Measurements from ENCODE around the gene ANKRD44.
A peak's percentile ranks its signal among the peaks of the same experiment; 100 is the strongest.
"Not testable (repeated sequence)": the region's sequence is repeated elsewhere in the genome, so short reads cannot be mapped to it uniquely, and the experiment has no call there.

The ANKRD44 gene

DNA sequence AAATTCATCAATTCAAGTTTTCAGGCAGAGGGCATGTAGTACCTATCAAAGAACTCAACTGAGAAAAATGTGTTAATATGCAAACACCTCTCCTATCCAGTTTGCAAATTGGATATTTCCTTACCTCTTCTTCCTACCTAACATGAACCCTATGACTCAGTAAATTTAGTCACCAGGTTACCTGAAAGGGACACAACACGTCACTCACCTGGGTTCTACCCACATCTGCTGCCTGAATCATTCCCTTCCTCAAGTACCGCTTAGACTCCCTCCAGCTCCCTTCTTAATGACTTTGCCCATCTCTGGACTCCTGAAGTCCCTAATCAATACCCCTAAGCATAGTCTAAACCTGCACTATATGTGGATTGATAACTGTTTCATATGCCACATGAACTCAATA, 10.4 kb downstream of the ANKRD44 start:
- no peak overlapping the region for H3K9ac ChIP-seq (ENCODE audit: low read depth, low read length)
- H3K4me3 ChIP-seq (ENCODE audit: low read length), result no peak overlapping the region
- no peaks in the 10 kb centered on the region for H3K4me1 ChIP-seq (ENCODE audit: control insufficient read depth, insufficient read depth, low read length)
- no peak overlapping the region for H3K4me2 ChIP-seq (ENCODE audit: low read length)
- H3K36me3 ChIP-seq (ENCODE audit: insufficient read depth, low read length), result no peaks in the 10 kb centered on the region
- H3K27me3 ChIP-seq (ENCODE audit: control insufficient read depth, insufficient read depth, low read length), result no peaks in the 10 kb centered on the region
- H3K9me3 ChIP-seq (replicated peaks; ENCODE audit: low read length), result no peaks in the 10 kb centered on the region

GRCh38 chr2:197298609-197299008, 12.0 kb downstream of the ANKRD44 start:
- no peaks in the 10 kb centered on the region for H3K9me3 ChIP-seq (replicated peaks; ENCODE audit: low read length)
- H3K4me2 ChIP-seq (ENCODE audit: low read length), result no peak overlapping the region
- no peak overlapping the region for H3K9ac ChIP-seq (ENCODE audit: low read depth, low read length)
- no peaks in the 10 kb centered on the region for H3K4me1 ChIP-seq (ENCODE audit: control insufficient read depth, insufficient read depth, low read length)
- H3K27me3 ChIP-seq (ENCODE audit: control insufficient read depth, insufficient read depth, low read length), result no peaks in the 10 kb centered on the region
- no peak overlapping the region for H3K4me3 ChIP-seq (ENCODE audit: low read length)
- H3K36me3 ChIP-seq (ENCODE audit: insufficient read depth, low read length), result no peaks in the 10 kb centered on the region

GRCh38 chr2:197297772-197298318, 12.7 kb downstream of the ANKRD44 start:
- H3K9ac ChIP-seq (ENCODE audit: low read depth, low read length), result no peak overlapping the region
- H3K27me3 ChIP-seq (ENCODE audit: control insufficient read depth, insufficient read depth, low read length), result no peaks in the 10 kb centered on the region
- no peaks in the 10 kb centered on the region for H3K9me3 ChIP-seq (replicated peaks; ENCODE audit: low read length)
- H3K4me2 ChIP-seq (ENCODE audit: low read length), result no peak overlapping the region
- H3K36me3 ChIP-seq (ENCODE audit: insufficient read depth, low read length), result no peaks in the 10 kb centered on the region
- H3K4me3 ChIP-seq (ENCODE audit: low read length), result no peak overlapping the region
- peaks cover 4% of the 10 kb centered on the region for H3K4me1 ChIP-seq (ENCODE audit: control insufficient read depth, insufficient read depth, low read length)

GRCh38 chr2:197297266-197297665, 13.3 kb downstream of the ANKRD44 start:
- no peak overlapping the region for H3K4me2 ChIP-seq (ENCODE audit: low read length)
- no peaks in the 10 kb centered on the region for H3K27me3 ChIP-seq (ENCODE audit: control insufficient read depth, insufficient read depth, low read length)
- H3K4me1 ChIP-seq (ENCODE audit: control insufficient read depth, insufficient read depth, low read length), result peaks cover 8% of the 10 kb centered on the region
- no peaks in the 10 kb centered on the region for H3K9me3 ChIP-seq (replicated peaks; ENCODE audit: low read length)
- H3K4me3 ChIP-seq (ENCODE audit: low read length), result no peak overlapping the region
- H3K36me3 ChIP-seq (ENCODE audit: insufficient read depth, low read length), result no peaks in the 10 kb centered on the region
- H3K9ac ChIP-seq (ENCODE audit: low read depth, low read length), result no peak overlapping the region

DNA sequence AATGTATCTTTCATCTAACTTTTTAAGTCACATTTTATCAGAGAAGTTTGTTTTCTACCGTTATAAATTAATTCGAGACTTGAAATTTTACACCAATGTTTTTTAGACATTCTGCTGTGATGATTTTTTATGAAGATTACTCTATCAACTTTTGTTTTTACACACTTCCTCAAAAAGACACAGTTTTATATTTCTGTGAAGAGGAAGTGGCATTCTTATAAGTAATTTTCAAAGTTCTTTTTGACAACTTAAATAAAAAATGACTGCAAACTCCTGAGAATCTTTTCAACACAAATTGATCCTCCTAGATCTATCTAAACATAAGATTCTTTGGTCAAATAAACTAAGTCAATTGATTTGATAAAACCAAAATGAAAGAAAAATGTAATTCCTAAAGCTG, 13.7 kb downstream of the ANKRD44 start:
- Histone ChIP-seq H3K4me3 (ENCODE audit: low read length) (no peak overlapping the region), H3K36me3 (ENCODE audit: insufficient read depth, low read length) (no peaks in the 10 kb centered on the region), H3K9ac (ENCODE audit: low read depth, low read length) (no peak overlapping the region), H3K4me2 (ENCODE audit: low read length) (no peak overlapping the region), H3K9me3 (replicated peaks; ENCODE audit: low read length) (no peaks in the 10 kb centered on the region), H3K27me3 (ENCODE audit: control insufficient read depth, insufficient read depth, low read length) (no peaks in the 10 kb centered on the region), H3K4me1 (ENCODE audit: control insufficient read depth, insufficient read depth, low read length) (peaks cover 8% of the 10 kb centered on the region)

GRCh38 chr2:197294260-197294659, 16.3 kb downstream of the ANKRD44 start:
- H3K36me3 ChIP-seq (ENCODE audit: insufficient read depth, low read length), result no peaks in the 10 kb centered on the region
- no peak overlapping the region for H3K4me2 ChIP-seq (ENCODE audit: low read length)
- H3K4me1 ChIP-seq (ENCODE audit: control insufficient read depth, insufficient read depth, low read length), result peaks cover 8% of the 10 kb centered on the region
- H3K9me3 ChIP-seq (replicated peaks; ENCODE audit: low read length), result no peaks in the 10 kb centered on the region
- H3K4me3 ChIP-seq (ENCODE audit: low read length), result no peak overlapping the region
- H3K27me3 ChIP-seq (ENCODE audit: control insufficient read depth, insufficient read depth, low read length), result no peaks in the 10 kb centered on the region
- H3K9ac ChIP-seq (ENCODE audit: low read depth, low read length), result no peak overlapping the region

DNA sequence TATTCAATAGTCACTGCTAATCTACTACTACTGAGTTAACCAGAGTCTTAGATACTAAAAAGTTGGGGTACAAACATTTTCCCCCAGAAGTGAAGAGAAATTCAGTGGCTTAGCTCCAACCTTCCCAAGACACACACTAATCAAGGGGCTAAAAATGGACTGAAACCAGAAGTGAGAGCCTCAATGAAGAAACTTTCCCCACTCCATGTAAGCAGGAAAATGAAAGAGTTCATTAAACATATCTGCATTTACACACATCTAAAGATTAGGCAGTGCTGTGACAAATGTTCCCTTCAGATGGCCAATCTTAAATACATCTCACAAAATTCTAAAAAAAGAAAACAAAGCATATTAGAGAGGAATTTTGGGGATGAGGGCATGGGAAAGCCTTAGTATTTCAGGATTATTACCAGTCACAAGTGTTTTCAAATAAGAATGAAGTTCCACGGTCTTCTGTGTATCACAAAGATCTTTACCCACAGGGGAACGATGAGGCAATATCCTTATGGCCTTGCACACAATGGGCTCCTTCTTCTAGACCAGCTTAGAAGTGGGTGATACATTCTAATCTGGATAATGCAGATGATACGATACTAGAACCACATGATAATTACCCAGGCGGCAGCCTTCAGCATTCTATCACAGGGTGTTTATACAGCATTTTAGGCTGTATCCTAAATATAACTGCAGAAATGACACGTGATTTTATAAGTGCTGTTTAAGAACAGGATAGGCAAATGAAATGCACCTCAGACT, 17.1 kb downstream of the ANKRD44 start:
- Histone ChIP-seq H3K27me3 (ENCODE audit: control insufficient read depth, insufficient read depth, low read length) (no peaks in the 10 kb centered on the region), H3K4me3 (ENCODE audit: low read length) (no peak overlapping the region), H3K4me1 (ENCODE audit: control insufficient read depth, insufficient read depth, low read length) (peaks cover 8% of the 10 kb centered on the region), H3K36me3 (ENCODE audit: insufficient read depth, low read length) (no peaks in the 10 kb centered on the region), H3K4me2 (ENCODE audit: low read length) (no peak overlapping the region), H3K9ac (ENCODE audit: low read depth, low read length) (no peak overlapping the region), H3K9me3 (replicated peaks; ENCODE audit: low read length) (no peaks in the 10 kb centered on the region)

- H3K36me3 ChIP-seq (ENCODE audit: insufficient read depth, low read length), result no peaks in the 10 kb centered on the region
- no peak overlapping the region for H3K4me2 ChIP-seq (ENCODE audit: low read length)
- H3K9me3 ChIP-seq (replicated peaks; ENCODE audit: low read length), result no peaks in the 10 kb centered on the region
- no peaks in the 10 kb centered on the region for H3K27me3 ChIP-seq (ENCODE audit: control insufficient read depth, insufficient read depth, low read length)
- H3K4me1 ChIP-seq (ENCODE audit: control insufficient read depth, insufficient read depth, low read length), result peaks cover 9% of the 10 kb centered on the region
- H3K4me3 ChIP-seq (ENCODE audit: low read length), result no peak overlapping the region
- H3K9ac ChIP-seq (ENCODE audit: low read depth, low read length), result no peak overlapping the region
Measured at GRCh38 chr2:197292619-197293018, 18.0 kb downstream of the ANKRD44 start.

- H3K36me3 ChIP-seq (ENCODE audit: insufficient read depth, low read length); H3K9ac ChIP-seq (ENCODE audit: low read depth, low read length); H3K9me3 ChIP-seq (replicated peaks; ENCODE audit: low read length); H3K4me3 ChIP-seq (ENCODE audit: low read length); H3K27me3 ChIP-seq (ENCODE audit: control insufficient read depth, insufficient read depth, low read length): not testable (repeated sequence)
- Histone ChIP-seq H3K4me1 (ENCODE audit: control insufficient read depth, insufficient read depth, low read length) (peaks cover 10% of the 10 kb centered on the region), H3K4me2 (ENCODE audit: low read length) (peak overlapping the region; percentile 57)
Measured at GRCh38 chr2:197287596-197287932, 23.0 kb downstream of the ANKRD44 start.

GRCh38 chr2:197286805-197287595, 23.6 kb downstream of the ANKRD44 start:
- H3K36me3 ChIP-seq (ENCODE audit: insufficient read depth, low read length), result no peaks in the 10 kb centered on the region
- peaks cover 9% of the 10 kb centered on the region for H3K4me1 ChIP-seq (ENCODE audit: control insufficient read depth, insufficient read depth, low read length)
- no peaks in the 10 kb centered on the region for H3K9me3 ChIP-seq (replicated peaks; ENCODE audit: low read length)
- H3K9ac ChIP-seq (ENCODE audit: low read depth, low read length), result no peak overlapping the region
- peak overlapping the region; percentile 57 for H3K4me2 ChIP-seq (ENCODE audit: low read length)
- H3K4me3 ChIP-seq (ENCODE audit: low read length), result no peak overlapping the region
- no peaks in the 10 kb centered on the region for H3K27me3 ChIP-seq (ENCODE audit: control insufficient read depth, insufficient read depth, low read length)

DNA sequence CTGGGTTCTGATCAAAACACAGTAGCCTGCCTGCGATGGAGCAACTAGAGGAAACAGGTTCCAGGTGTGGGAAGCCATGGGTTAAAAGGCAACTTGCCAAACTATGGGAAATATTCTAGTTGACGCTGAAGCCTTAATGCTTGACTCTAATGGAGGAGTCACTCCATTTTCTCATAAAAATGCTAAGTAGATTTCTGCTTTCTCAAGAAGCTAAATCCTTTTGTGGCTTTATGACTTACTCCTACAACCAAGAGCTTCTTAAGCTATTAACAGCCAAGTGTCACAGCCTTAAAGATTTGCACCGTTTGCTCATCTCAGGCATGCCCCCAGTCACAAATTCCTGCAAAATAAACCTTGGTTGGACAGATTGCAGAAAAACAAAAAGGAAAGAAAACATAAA, 25.2 kb downstream of the ANKRD44 start:
- H3K4me2 ChIP-seq (ENCODE audit: low read length), result no peak overlapping the region
- H3K27me3 ChIP-seq (ENCODE audit: control insufficient read depth, insufficient read depth, low read length), result no peaks in the 10 kb centered on the region
- H3K4me3 ChIP-seq (ENCODE audit: low read length), result no peak overlapping the region
- peaks cover 9% of the 10 kb centered on the region for H3K4me1 ChIP-seq (ENCODE audit: control insufficient read depth, insufficient read depth, low read length)
- no peaks in the 10 kb centered on the region for H3K9me3 ChIP-seq (replicated peaks; ENCODE audit: low read length)
- H3K36me3 ChIP-seq (ENCODE audit: insufficient read depth, low read length), result no peaks in the 10 kb centered on the region
- no peak overlapping the region for H3K9ac ChIP-seq (ENCODE audit: low read depth, low read length)
